HG03378 (cell line): ENCODE results near the gene LIN28A.

ENCODE experiments used
- ATAC-seq: cut with Tn5 transposase; IDR thresholded peaks from one replicate; pipeline ENCODE4 v1.9.1; 2021; ENCODE audit warnings: mild to moderate bottlenecking, moderate library complexity; ENCODE audit not compliant: unreplicated experiment

LIN28A gene

DNA sequence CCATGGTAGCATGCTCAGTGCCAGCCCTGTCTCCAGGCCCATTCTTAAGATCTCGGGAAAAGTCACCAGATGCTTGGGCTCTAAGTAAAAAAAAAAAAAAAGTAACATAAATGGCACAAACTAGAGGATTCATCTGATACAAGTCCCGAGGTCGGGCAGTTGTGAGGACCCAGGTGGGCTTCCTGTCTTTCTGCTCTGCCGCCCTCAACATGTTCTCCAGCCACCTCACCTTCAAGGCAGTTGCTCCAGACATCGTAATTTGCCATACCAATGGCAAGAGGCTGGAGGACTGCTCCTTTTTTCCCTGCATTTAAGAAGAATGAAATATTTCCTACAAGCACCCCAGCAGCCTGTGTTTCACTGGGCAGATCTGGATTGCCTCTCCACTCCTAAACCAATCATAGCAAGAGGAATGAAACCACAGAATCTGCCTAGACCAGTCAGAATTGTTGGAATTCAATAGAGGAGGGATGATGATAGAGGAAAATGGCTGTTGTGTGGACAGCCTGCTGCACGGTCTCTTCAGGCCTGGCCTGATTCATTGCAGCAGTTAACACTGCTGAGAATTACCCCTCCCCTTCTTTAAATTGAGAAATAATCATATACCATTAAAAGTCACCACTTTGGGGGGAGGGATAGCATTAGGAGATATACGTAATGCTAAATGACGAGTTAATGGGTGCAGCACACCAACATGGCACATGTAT is 67.0 kb downstream of the LIN28A start:
- ATAC-seq, result no peak

DNA sequence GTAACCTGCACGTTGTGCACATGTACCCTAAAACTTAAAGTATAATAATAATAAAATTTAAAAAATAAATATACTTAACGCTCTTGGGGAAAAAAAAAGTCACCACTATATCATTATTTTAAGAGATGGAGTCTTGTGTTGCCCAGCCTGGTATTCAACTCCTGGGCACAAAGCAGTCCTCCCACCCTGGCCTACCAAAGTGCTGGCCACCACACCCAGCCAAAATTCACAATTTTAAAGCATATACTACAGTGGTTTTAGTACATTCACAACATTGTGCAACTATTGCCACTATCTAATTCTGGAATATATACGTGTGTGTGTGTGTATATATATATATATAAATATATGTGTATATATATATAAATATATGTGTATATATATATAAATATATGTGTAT is 67.5 kb downstream of the LIN28A start:
- ATAC-seq, result no peak

GRCh38 chr1:26478988-26479387 is 68.4 kb downstream of the LIN28A start:
- ATAC-seq, result no peak
